SKM-1 treated with dmso at 0.1 percent for 144 hours (cell line): Measurements from ENCODE around the gene GSE1.

Experiments
- DNase-seq: peaks from one replicate; lab custom pipeline; 2025; ENCODE audit not compliant: unreplicated experiment; lab: John Stamatoyannopoulos, UW

GSE1 gene

DNA sequence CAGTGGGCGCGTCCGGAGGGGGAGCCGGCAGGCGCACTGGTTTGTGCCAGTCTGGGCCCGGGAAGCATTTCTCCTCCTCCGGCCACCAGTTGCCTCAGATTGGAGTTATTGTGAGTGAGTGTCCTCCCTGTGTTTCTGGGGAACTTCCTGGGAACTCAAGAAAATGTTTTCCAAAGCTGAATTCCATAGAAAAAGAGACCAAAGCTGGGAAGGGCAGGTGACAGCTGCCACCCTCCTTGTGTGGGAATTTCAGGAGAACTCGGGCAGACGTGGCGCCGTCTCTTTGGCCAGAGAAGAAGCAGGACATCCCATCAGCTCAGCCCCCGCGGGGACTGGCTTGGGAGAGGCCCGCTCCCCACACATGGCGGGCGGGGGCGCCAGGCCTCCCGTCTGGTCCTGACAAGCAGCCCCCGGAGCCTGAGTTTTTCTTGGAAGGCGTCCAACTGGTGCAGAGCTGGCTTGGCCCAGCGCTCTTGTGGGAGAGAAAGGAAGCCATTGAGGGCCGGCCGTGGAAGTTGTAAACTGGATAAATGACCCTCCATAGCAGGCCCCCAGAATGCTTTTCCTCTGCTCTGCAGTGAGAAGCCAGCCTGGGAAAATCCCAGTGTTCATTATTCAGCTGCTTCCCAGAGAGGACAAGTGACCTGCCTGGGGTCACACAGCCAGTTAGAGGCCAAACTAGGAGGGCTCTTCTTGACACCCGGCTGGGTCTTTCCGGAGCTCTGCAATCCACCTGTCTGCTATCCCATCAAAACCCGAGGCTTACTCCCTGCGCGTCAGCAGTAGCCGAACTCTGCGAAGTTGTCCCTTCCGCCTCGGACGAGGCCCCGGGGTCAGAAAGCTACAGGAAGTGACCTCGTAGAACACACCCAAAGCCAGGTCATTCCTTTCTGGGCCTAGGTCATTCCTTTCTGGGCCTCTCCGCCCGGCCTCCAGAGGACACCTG is 39.2 kb upstream of the GSE1 start:
- DNase-seq: no peak

GRCh38 chr16:85574672-85575475 is 38.2 kb upstream of the GSE1 start:
- DNase-seq: no peak

GRCh38 chr16:85575920-85576319 is 37.2 kb upstream of the GSE1 start:
- no peak for DNase-seq

- no peak for DNase-seq
Observed at GRCh38 chr16:85576944-85577343, 36.2 kb upstream of the GSE1 start.

GRCh38 chr16:85577899-85578598 is 35.1 kb upstream of the GSE1 start:
- no peak for DNase-seq

DNA sequence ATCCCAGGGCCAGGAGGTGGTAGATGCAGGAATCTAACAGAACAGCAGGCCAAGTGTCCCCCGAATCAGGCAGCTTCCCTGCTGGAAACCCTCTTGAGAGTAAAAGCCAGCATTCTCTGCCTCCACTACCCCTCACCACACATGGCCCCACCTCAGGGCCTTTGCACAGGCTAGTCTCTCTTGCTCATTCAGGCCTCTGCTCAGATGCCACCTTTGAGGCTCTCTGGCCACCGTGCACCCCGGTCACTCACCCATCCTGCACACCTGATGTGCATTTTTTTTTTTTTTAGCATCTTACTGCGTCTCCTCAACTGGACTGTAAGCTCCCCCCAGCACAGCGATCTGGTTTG is 34.5 kb upstream of the GSE1 start:
- no peak for DNase-seq

- DNase-seq: no peak
Observed at GRCh38 chr16:85579191-85579590, 33.9 kb upstream of the GSE1 start.

GRCh38 chr16:85579923-85580580 is 33.1 kb upstream of the GSE1 start:
- no peak for DNase-seq

GRCh38 chr16:85580684-85581083 is 32.4 kb upstream of the GSE1 start:
- no peak for DNase-seq

GRCh38 chr16:85582229-85582991 is 30.7 kb upstream of the GSE1 start:
- no peak for DNase-seq

DNA sequence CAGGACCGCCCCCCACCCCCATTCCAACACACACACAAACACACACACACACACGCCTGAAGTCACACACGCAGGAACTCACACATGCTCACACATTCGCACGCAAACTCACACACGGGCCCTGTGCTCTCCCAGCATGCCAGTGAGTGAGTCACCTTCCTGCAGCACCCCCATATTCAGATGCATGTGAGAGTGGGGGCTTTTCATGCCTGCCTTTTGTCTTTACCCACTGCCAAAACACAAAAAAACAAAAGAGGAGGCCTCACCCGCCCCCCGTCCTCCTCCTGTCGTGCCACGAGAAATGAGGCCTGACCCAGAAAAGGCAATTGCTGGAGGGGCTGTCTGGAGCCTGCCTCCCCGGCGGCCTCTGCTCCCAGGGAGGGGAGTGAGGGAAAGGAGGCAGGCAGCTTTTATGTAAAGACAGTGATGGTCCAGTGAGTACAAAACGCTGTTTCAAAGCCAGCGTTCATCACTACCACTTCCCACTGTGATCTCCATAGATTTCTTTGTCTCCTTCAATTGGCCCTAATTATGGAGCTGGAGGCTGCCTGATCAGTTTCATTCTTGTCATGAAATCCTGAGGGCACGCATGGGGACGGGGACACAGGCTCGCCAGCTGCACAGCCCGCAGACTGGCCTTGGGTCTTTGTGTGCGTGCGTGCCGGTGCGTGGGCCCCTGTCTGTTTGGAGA is 29.5 kb upstream of the GSE1 start:
- DNase-seq: no peak

DNA sequence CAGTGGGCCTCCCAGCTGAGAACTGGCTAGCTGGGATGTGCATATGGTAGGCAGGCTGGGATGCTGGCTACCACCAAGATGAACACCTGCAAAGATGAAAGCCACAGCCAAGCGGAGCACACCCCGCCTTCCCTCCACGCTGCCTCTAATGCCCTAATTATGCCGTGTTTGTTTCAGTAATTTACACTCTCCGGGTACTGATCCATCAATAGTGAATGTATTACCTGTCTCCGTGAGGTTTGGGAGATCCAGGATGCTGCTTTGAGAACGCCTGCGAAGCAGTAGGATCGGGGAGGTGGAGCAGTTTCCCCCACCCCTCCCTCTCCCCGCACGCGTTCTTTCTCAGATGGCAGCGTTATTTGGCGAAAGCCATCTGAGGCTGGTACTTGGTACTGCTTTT is 28.9 kb upstream of the GSE1 start:
- DNase-seq: no peak

DNA sequence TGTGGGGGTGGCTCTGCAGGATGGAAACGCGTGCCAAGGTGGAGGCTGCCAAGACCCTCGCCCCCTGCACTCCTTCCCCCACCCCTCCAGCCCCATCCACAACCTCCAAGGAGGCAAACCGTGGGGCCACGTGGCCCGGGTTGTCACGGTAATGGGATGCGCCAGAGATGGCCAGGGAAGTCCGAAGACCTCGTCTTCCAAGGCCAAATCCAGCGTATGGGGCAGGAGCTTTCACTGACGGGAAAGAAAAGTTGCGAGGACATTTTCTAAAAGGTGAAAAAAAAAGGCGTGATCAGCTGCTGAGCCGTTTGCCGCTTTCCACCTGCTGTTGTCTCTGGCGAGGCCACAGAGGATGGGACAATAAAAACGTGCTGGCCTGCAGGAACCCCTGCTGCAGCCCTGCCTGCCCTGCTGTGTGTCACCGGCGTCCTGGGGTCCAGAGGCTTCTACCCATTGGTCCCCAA is 28.3 kb upstream of the GSE1 start:
- DNase-seq: no peak

- no peak for DNase-seq
Observed at GRCh38 chr16:85585711-85586110, 27.4 kb upstream of the GSE1 start.

DNA sequence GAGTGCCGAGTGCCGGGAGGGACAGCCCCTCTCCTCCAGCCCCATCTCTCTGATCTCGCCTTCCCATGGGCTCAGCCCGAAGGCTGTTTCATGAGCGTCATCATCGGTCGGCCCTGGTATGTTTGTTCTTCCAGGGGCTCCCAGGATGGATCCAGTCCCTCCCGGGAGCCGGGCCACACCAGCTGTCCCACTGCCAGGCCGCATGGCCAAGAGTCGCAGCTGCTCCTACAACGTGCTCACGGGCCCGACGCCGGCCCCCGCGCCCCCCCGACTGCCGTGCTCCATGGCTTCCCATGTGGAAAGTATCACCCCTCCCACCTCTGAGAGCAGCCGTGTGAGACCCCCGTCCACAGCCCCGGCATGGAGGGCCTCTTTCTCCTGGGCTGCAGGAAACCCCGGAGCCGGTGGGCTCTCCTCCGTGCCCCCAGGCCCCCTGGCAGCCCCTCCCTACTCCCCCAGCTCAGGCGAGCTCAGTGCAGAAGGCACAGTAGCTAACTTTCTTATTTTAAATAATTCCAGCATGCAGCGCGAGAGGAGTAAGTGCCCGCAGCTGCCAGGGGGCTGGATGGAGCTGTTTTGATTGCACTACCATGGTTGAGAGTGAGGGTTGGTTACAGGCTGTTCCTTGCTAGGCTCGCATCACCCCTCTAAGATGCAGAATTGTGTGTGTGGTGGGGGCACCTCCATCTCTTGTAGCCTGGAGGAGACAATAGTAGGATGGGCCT is 26.6 kb upstream of the GSE1 start:
- no peak for DNase-seq

DNA sequence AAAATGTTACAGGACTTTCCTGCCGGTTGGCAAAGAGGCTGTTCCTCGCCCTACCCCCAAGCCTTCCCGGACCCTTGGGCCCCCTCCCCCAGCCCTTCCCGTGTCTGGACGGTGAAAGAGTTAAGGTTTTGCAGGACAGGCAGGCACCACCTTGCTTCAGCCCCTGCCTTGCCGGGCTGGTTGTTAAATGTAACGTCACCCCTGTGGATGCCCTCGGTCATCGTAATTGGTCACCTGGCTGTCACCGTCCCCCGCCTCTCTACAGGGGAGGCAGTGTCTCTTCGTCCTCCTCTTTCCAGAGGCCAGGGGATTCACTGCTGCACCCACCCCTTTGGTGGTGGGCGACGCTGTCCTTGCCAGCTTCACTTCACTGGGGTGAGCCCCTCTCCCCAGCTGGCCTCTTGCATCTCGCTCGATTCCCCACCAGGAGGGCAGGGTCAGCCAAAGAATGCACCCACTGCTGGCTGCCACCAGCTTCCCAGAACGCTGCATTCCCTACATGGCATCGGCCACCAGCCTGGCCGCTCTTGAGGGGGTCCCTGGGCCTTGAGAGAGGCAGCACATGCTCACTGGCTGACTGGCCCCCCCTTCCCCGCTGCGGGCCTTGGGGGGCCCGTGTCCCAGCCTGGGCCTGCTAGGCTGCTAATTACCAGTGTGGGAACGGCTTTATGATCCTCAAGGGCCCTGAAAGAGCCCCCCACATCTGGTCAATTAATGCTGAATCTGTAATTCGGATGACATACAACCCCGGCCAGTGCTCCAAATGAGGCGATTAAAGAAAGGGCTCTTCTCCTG is 25.2 kb upstream of the GSE1 start:
- no peak for DNase-seq

GRCh38 chr16:85588562-85589503 is 24.3 kb upstream of the GSE1 start:
- DNase-seq: no peak
